Effector memory CD8-positive, alpha-beta T cell (primary cell): ENCODE data around the gene GRAMD1B.

ENCODE experiments used
- ATAC-seq: fragments of 150-1000 bp; cut with Tn5 transposase; replicated peaks from 2 replicates; pipeline ENCODE4 v1.10.0; 2021; ENCODE audit warnings: mild to moderate bottlenecking, moderate library complexity
- DNase-seq, 3 experiments: peaks; one replicate each; pipeline ENCODE4 v3.0.0; 2021
- H3K27ac Mint-ChIP-seq, 2 donors: one replicate each; pipeline ENCODE4 v1.8.0; 2022; ENCODE audit warnings: mild to moderate bottlenecking in 2 of 2, mixed read lengths in 2 of 2, moderate library complexity in 2 of 2
- H3K27me3 Mint-ChIP-seq, 2 donors: one replicate each; pipeline ENCODE4 v1.8.0; 2022; ENCODE audit warnings: mixed read lengths in 2 of 2
- H3K36me3 Mint-ChIP-seq: one replicate; pipeline ENCODE4 v1.8.0; 2022; ENCODE audit warnings: mild to moderate bottlenecking, moderate library complexity, mixed read lengths; ENCODE audit not compliant: insufficient read depth
- H3K4me1 Mint-ChIP-seq, 2 donors: one replicate each; pipeline ENCODE4 v1.8.0; 2022; ENCODE audit warnings: low read depth in 2 of 2, mixed read lengths in 2 of 2
- H3K4me3 Mint-ChIP-seq, 2 donors: one replicate each; pipeline ENCODE4 v1.8.0; 2022; ENCODE audit warnings: mild to moderate bottlenecking in 2 of 2, mixed read lengths in 2 of 2, moderate library complexity in 2 of 2
- H3K9me3 Mint-ChIP-seq, 2 donors: one replicate each; pipeline ENCODE4 v1.8.0; 2022; ENCODE audit warnings: mixed read lengths in 2 of 2

The GRAMD1B gene

DNA sequence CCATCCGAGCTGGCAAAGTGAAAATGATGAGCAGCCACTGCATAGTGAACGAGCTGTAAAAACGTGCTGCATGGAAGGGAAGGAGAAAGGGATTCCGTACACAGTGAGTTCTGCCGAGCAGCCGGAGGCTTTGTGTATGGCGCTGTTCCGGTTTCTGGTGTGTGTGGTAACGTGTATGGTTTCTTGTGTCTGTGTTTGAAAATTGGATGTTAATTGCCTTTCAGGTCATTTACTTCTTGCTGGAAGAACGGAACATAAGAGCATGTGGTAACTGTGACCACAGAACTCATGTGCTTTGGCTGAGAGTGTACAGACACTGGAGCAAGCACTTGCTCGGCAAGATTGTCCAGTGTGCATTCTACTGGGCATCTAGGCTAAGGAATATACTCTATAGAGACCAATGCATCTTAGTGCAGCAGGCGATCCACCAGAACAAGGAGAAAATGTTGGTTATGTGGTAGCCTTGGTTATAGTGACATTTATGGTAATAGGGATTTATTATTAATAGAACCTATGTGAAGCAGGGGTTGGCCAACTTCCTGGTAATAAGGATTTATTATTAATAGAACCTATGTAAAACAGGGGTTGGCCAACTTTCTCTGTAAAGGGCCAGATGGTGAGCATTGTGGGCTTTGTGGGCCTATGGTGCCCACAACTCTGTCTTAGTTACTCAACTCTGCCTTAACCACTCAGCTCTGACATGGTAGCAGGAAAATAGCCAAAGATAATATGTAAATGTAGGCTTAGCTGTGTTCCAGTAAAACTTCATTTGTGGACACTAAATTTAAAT lies 49.2 kb downstream of the GRAMD1B start:
- Mint-ChIP-seq H3K27ac (peak overlapping the region in 1 of 2 donors; percentile 84), H3K9me3 (no peaks in the 10 kb centered on the region), H3K36me3 (no peaks in the 10 kb centered on the region), H3K27me3 (no peaks in the 10 kb centered on the region), H3K4me3 (peak overlapping the region; percentile 40 to 66), H3K4me1 (peaks cover 19 to 24% of the 10 kb centered on the region in 2 donors)
- DNase-seq (no peak), ATAC-seq (peak; percentile 64)

DNA sequence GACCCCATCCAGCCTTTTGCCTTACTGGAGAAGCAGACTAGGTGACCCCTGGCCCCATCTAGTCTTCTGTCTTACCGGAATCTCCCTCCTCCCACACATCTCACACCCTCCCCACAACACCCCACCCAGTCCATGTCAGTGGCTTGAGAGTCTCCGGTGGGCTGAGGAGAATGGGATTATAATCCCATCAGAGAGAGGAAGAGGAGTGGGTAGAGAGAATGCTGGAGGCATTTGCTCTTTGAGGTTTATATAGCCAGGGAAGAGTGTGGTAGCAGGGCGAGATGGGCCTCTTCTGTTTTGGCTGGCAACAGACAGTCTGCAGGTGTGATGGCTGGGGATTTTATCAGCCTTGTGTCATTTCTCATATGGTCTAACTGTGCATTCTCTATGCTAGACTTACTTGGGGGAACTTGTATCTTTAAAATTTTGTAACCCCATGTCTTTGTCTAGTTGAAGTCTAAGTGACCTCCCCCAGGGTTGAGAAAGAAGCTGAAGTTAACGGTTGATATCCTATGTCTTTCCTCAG lies 50.3 kb downstream of the GRAMD1B start:
- DNase-seq (no peak), ATAC-seq (no peak)
- Mint-ChIP-seq H3K27me3 (no peaks in the 10 kb centered on the region), H3K27ac (peak overlapping the region in 1 of 2 donors; percentile 33), H3K4me3 (peak overlapping the region; percentile 3 to 4), H3K36me3 (no peaks in the 10 kb centered on the region), H3K9me3 (no peaks in the 10 kb centered on the region), H3K4me1 (peaks cover 22 to 24% of the 10 kb centered on the region in 2 donors)

DNA sequence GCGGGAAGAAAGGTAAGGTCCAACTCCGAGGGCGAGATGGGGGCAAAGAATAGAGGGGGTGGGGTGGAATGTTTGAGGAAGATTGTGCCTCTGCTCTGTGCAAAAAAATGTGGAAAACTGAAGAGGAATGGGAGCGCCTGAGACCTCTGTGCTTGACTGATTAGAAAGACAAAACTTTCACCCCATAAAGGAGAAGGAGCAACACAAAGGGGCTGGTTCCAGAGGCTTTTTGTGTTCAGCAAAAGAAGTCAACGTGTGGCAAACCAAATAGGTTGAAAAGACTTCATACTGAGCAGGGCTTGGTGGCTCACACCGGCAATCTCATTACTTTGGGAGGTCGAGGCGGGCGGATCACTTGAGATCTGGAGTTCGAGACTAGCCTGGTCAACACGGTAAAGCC lies 50.8 kb downstream of the GRAMD1B start:
- no peak for DNase-seq
- Mint-ChIP-seq H3K27ac (peak overlapping the region in 1 of 2 donors; percentile 33), H3K4me1 (peaks cover 22 to 24% of the 10 kb centered on the region in 2 donors), H3K4me3 (peak overlapping the region; percentile 3 to 4), H3K27me3 (no peaks in the 10 kb centered on the region), H3K9me3 (no peaks in the 10 kb centered on the region), H3K36me3 (no peaks in the 10 kb centered on the region)
- no peak for ATAC-seq

DNA sequence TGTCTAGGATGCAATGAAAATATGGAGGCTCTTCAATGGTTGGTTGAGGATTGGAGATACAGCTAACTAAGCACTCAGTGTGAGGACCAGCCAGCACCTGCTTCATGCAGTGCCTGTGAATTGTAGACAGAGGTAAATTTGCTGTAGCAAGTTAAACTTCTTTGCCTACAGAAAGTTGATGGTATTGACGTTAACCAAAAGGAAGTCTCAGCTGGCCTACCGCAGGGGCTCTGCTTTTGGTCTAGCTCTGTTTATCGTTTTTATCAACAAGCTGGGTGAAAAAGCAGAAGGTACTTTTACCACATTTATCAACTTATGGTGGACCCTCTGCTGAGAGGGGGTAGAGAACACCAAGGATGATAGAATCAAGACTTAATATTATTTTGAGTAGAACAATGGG lies 51.6 kb downstream of the GRAMD1B start:
- ATAC-seq = peak; percentile 67
- DNase-seq = no peak
- no peak overlapping the region for H3K27ac Mint-ChIP-seq
- H3K36me3 Mint-ChIP-seq = no peaks in the 10 kb centered on the region
- H3K9me3 Mint-ChIP-seq = no peaks in the 10 kb centered on the region
- peaks cover 22 to 24% of the 10 kb centered on the region in 2 donors for H3K4me1 Mint-ChIP-seq
- H3K27me3 Mint-ChIP-seq = no peaks in the 10 kb centered on the region
- peak overlapping the region; percentile 5 to 51 for H3K4me3 Mint-ChIP-seq

DNA sequence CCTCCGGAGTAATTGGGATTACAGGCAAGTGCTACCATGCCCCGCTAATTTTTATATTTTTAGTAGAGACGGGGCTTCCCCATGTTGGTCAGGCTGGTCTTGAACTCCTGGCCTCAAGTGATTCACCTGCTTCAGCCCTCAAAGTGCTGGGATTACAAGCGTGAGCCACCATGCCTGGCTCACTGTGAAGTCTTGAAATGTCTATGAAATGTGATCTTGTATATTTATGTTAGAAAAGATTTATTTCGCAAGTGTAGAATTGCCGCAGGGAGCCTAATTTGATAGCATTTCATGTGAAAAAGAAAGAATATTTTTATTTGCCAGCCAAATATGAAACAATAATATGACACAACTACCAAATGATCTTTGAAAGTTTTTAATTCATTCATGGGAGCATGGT lies 52.1 kb downstream of the GRAMD1B start:
- H3K4me3 Mint-ChIP-seq = no peak overlapping the region
- H3K27me3 Mint-ChIP-seq = no peaks in the 10 kb centered on the region
- H3K27ac Mint-ChIP-seq = no peak overlapping the region

DNA sequence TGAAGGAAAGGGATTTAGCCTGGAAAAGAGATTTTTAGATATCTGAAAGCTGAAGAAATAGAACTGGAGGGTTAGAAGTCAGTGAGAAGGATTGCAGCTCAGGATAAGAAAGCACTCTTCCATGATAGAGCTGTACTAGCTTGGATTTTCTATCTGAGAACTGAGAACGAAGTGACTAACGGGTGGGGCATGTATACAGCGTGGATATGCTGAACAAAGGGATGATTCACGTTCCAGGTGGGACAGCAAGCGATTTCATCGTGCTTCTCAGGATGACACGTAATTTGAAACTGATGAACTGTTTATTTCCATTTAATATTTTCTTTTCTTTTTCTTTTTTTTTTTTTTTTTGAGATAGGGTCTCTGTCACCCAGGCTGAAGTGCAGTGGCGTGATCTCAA lies 53.0 kb downstream of the GRAMD1B start:
- Mint-ChIP-seq H3K36me3 (no peaks in the 10 kb centered on the region), H3K4me1 (peaks cover 21 to 23% of the 10 kb centered on the region in 2 donors), H3K9me3 (no peaks in the 10 kb centered on the region), H3K4me3 (no peak overlapping the region), H3K27me3 (no peaks in the 10 kb centered on the region), H3K27ac (no peak overlapping the region)
- DNase-seq (no peak), ATAC-seq (no peak)

More for the DNA sequence above, 52.1 kb downstream of the GRAMD1B start:
- Mint-ChIP-seq H3K9me3 (no peaks in the 10 kb centered on the region), H3K36me3 (no peaks in the 10 kb centered on the region), H3K4me1 (peaks cover 22 to 24% of the 10 kb centered on the region in 2 donors)
- ATAC-seq (no peak), DNase-seq (no peak)

DNA sequence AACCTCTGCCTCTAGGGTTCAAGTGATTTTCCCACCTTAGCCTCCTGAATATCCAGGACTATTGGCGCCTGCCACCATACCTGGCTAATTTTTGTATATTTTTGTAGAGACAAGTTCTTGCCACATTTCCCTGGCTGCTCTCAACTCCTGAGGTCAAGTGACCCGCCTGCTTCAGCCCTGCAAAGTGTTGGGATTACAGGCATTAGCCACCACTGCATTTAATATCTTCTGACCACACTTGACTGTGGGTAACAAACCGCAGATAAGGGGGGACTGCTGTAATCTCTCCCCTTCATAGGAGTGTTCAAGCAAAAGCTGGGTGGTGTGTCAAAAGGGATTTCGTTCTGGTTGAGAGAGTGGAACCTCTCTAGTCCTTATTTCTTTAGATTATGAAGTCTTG lies 53.4 kb downstream of the GRAMD1B start:
- H3K4me1 Mint-ChIP-seq = peaks cover 17 to 19% of the 10 kb centered on the region in 2 donors
- no peak overlapping the region for H3K4me3 Mint-ChIP-seq
- no peaks in the 10 kb centered on the region for H3K27me3 Mint-ChIP-seq
- no peaks in the 10 kb centered on the region for H3K9me3 Mint-ChIP-seq
- H3K27ac Mint-ChIP-seq = no peak overlapping the region
- DNase-seq = no peak
- no peaks in the 10 kb centered on the region for H3K36me3 Mint-ChIP-seq
- ATAC-seq = no peak

DNA sequence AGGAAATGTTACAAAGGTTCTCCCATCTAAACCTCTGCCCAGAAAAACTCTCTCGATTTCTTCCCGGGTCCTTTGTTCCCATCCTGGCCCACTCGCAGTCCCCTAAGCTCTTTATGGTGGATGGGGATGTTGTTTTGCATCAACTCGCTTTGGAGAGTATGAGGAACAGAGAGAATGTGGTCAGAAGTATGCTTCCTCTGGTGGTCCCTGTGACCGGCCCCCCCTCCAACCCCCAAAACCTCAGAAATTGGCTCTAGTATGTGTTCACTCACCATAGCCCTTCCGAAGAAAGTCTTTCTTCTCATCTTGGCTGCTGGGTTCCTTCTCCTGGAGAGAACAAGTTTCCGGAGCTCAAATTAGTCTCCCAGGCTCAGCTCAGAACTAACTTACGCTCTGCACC lies 54.4 kb downstream of the GRAMD1B start:
- Mint-ChIP-seq H3K27me3 (no peaks in the 10 kb centered on the region), H3K4me1 (peaks cover 9 to 11% of the 10 kb centered on the region in 2 donors), H3K36me3 (no peaks in the 10 kb centered on the region), H3K9me3 (no peaks in the 10 kb centered on the region), H3K4me3 (no peak overlapping the region), H3K27ac (no peak overlapping the region)
- DNase-seq (no peak), ATAC-seq (no peak)

DNA sequence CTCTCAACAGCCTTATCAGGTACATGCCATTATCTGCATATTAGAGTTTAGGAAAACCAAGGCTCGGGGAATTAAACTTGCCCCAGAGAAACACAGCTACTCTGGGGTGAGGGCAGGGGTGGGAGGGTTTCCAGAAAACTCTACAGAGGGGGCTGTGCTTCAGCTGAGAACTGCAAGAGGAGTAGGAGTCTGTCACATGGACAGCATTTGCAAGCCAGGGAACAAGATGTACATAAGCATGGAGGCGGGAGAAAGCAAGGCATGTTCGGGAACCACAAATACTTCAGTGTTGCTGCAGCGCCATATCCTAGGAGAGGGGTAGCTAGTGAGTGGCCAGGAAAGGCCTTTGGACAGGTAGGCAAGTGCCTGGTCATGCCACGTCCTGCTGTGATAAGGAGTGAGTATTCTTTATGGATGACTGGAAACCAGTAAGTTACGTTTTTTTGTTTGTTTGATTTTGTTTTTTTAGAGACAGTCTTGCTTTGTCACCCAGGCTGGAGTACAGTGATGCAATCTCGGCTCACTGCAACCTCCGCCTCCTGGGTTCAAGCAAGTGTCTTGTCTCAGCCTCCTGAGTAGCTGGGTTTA lies 57.2 kb downstream of the GRAMD1B start:
- Mint-ChIP-seq H3K27me3 (no peaks in the 10 kb centered on the region), H3K4me1 (peaks cover 0 to 3% of the 10 kb centered on the region in 2 donors)

DNA sequence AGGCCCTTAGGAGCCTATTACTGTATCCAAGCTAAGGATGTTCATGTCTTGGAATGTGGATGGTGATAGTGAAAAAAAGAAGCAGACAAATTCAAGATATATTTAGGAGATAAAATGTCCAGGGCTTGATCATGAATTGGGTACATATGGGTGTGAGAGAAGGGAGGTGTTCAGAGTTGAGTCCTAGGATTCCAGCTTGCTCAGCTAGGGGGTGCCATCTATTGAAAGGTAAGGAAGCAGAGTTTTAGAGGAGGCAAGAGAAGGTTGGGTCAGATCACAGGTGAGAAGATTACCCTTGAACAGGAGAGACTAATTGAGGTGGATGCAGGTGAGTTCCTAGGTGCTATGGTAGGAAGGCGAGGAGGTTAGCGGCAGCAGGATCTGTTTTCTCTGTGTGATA lies 60.5 kb downstream of the GRAMD1B start:
- Mint-ChIP-seq H3K9me3 (no peaks in the 10 kb centered on the region), H3K27me3 (no peaks in the 10 kb centered on the region), H3K36me3 (no peaks in the 10 kb centered on the region), H3K4me3 (no peak overlapping the region), H3K27ac (no peak overlapping the region), H3K4me1 (no peaks in the 10 kb centered on the region)
- DNase-seq = no peak
- no peak for ATAC-seq

More for the DNA sequence above, 57.2 kb downstream of the GRAMD1B start:
- no peak for ATAC-seq
- no peak overlapping the region for H3K4me3 Mint-ChIP-seq
- H3K9me3 Mint-ChIP-seq = no peaks in the 10 kb centered on the region
- H3K36me3 Mint-ChIP-seq = no peaks in the 10 kb centered on the region
- H3K27ac Mint-ChIP-seq = no peak overlapping the region
- DNase-seq = no peak

DNA sequence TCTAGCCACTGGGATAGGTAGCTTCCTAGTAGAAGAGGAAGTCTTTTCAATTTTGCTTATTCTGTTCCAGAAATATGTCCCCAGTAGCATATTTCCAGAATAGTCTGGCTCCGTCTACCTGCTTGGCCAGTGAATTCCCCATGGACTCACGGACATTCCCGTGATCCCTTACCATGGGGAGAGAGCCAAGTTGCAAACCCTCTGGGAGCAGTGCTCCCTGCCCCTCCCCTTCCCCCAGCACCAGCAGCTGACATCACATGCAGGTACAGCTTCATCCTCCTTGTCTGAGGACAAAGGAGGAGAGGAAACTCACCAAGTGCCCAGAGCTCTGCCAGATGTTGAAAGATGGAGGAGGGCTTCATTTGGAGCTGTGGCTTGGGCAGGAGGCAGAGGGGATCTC lies 61.2 kb downstream of the GRAMD1B start:
- no peak overlapping the region for H3K27ac Mint-ChIP-seq
- H3K4me1 Mint-ChIP-seq = no peaks in the 10 kb centered on the region
- H3K9me3 Mint-ChIP-seq = no peaks in the 10 kb centered on the region
- H3K36me3 Mint-ChIP-seq = no peaks in the 10 kb centered on the region
- H3K4me3 Mint-ChIP-seq = no peak overlapping the region
- ATAC-seq (no peak), DNase-seq (no peak)
- no peaks in the 10 kb centered on the region for H3K27me3 Mint-ChIP-seq

DNA sequence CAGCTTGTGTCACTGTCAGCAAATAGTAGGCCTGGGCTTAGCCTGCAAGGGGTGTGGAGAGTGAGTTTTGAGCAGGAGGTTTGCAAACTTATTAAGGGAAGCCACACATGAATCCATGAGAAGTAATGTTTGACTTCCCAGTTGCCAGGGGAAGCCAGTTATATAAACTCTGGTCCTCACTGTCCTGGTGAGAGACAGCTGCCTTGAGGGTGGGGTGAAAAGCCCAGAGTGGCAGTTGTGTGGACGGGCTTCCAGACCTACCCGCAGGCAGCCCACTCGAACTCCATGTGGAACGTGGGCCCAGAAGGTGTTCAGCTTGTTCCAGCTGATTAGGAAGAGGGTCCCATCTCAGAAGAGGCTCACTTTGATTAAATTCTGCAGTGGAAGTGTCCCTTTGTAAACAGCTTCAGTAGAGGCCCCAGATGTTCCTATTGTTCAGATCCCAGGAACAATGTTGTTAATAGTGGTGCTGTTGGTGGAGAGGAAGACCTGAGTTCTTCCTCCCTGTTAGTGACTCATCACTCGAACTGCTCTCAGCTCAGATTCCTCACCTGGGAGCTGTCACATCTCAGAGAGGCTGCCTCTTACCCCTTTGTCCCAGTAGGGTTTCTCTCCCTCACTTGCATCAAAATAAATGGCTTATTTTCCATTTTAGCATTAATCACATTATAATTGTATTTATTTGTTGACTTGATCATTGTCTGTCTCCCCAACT lies 63.4 kb downstream of the GRAMD1B start:
- no peak for ATAC-seq
- Mint-ChIP-seq H3K27me3 (no peaks in the 10 kb centered on the region), H3K36me3 (peaks cover 6% of the 10 kb centered on the region), H3K4me3 (no peak overlapping the region), H3K27ac (no peak overlapping the region), H3K4me1 (no peaks in the 10 kb centered on the region), H3K9me3 (no peaks in the 10 kb centered on the region)
- no peak for DNase-seq

DNA sequence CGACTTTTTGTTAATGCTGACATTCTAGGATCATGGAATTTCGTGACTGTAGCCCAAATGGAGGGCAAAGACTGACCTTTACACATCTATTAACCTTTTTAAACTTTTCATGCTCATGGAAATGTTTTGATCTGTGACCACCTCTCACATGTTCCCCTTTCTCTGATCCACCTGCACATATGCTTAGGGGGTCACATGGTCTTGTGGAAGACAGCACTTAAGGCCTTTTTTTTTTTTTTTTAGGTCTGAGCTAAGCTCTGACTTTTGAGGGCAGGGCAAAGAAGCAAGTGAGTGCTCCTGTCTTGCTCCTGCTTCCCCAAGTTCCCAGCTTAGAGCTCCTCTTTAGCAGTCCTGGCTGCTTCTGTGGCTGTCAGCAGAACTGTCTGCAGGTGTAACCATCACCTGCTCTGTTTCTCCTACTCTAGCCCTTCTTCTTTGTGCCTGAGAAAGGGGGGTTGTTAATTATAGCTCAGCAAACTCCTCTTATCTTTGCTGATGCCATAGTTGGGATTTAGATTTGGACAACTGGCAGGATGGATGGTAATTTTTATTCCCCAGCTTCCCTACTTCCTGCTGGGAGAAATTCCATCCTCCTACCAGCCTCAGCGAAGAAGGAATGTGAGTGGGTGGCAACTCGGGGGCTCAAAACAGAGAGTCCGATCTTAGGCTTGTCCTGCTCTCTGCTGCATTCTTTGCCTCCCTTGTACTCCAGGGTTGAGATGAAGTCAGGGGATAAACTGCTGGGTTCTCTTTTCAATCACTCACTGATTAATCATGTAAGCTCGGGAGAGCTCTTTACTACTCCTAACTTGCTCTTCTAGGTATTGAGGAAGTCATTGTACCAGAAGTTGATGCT lies 64.4 kb downstream of the GRAMD1B start:
- DNase-seq (no peak), ATAC-seq (no peak)
- Mint-ChIP-seq H3K4me3 (no peak overlapping the region), H3K36me3 (peaks cover 6% of the 10 kb centered on the region), H3K4me1 (no peaks in the 10 kb centered on the region), H3K27me3 (no peaks in the 10 kb centered on the region), H3K27ac (no peak overlapping the region), H3K9me3 (no peaks in the 10 kb centered on the region)
